ENCODE results near the gene PLEKHA1. TPM values are rescaled to one million over a fixed set of nuclear protein-coding genes. Genes with fewer than 3 reads are reported as not detected.

Gene PLEKHA1
- total and polyA plus RNA-seq, 2 of the 13 experiments (the other 11 are each of a cell fraction or from before 2014, with no cell fraction given) = 32.2 to 53.3 TPM

GRCh38 chr10:122422266-122422989 lies 47.9 kb downstream of the PLEKHA1 start:
- H3K79me2 ChIP-seq (ENCODE audit: insufficient read depth, low read length) = no peaks in the 10 kb centered on the region
- in situ Hi-C loops (cut with HindIII; ENCODE audit: extremely low pct_ligation_motif_present, low pct_unique_long_range_greater_than_20kb) = no loop called here
- peaks cover 15 to 66% of the 10 kb centered on the region in 2 experiments; a peak in 4 of 5 replicates for H3K36me3 ChIP-seq (replicated peaks in 1 of 2; ENCODE audit: control insufficient read depth in 1 of 2, insufficient read depth in 2 of 2, low read length in 2 of 2)
- intact Hi-C loops (cut with micrococcal nuclease; ENCODE audit: unreplicated experiment) = no loop called here
- H3K27me3 ChIP-seq (ENCODE audit: control insufficient read depth in 1 of 2, insufficient read depth in 2 of 2, low read length in 2 of 2) = no peaks in the 10 kb centered on the region
- FAIRE-seq (no peak), ATAC-seq (no peak), DNase-seq (ENCODE audit: low spot score) (no peak)
- H3K4me3 ChIP-seq (replicated peaks in 1 of 3; ENCODE audit: insufficient read depth in 1 of 3, low read depth in 2 of 3, low read length in 3 of 3) = no peak overlapping the region
- WGBS (ENCODE audit: low lambda C conversion rate) = 97% methylated on average over 5 of the region's 5 CpGs
- H3K9me3 ChIP-seq (ENCODE audit: low read length) = no peaks in the 10 kb centered on the region
- H2AFZ ChIP-seq (ENCODE audit: low read length) = no peak overlapping the region
- ChIA-PET CTCF (ENCODE audit: low intra/inter-chr PET ratio, low total read pairs) (no interaction called here), POLR2A (no interaction called here)
- no TSS peak for BruUV-seq (replicated peaks)
- no peak overlapping the region for H3K27ac ChIP-seq (ENCODE audit: extremely low read length, insufficient read depth, low read length)
- no peak overlapping the region for H3K4me2 ChIP-seq (ENCODE audit: low read depth, low read length)
- TF ChIP-seq SPEN (CRISPR knock-in tag; IDR thresholded peaks at IDR 0.05; ENCODE audit: low read depth) (no peak), CEBPB (IDR thresholded peaks at IDR 0.05; ENCODE audit: borderline replicate concordance, low read depth, low read length) (peak; percentile 31; the same call in 1 of the 2 replicates)
- no peaks in the 10 kb centered on the region for H3K4me1 ChIP-seq (ENCODE audit: insufficient read depth, low read length)
- H3K9ac ChIP-seq (ENCODE audit: insufficient read depth, low read depth, low read length) = no peak overlapping the region
- no peaks in the 10 kb centered on the region for H4K20me1 ChIP-seq (ENCODE audit: insufficient read depth, low read length)

GRCh38 chr10:122424059-122424458 lies 49.6 kb downstream of the PLEKHA1 start:
- H4K20me1 ChIP-seq (ENCODE audit: insufficient read depth, low read length) = no peaks in the 10 kb centered on the region
- peaks cover 15 to 58% of the 10 kb centered on the region in 2 experiments; a peak in 4 of 5 replicates for H3K36me3 ChIP-seq (replicated peaks in 1 of 2; ENCODE audit: control insufficient read depth in 1 of 2, insufficient read depth in 2 of 2, low read length in 2 of 2)
- no peak for DNase-seq (ENCODE audit: low spot score)
- TF ChIP-seq ZNF777 (CRISPR knock-in tag; IDR thresholded peaks at IDR 0.05) = no peak
- no peak for TF ChIP-seq SNAPC5 (CRISPR knock-in tag; IDR thresholded peaks at IDR 0.05; ENCODE audit: borderline replicate concordance)
- no peak for TF ChIP-seq AFF4 (CRISPR knock-in tag; IDR thresholded peaks at IDR 0.05)
- no peak for TF ChIP-seq SNAPC2 (CRISPR knock-in tag; IDR thresholded peaks at IDR 0.05)
- TF ChIP-seq FOXM1 (CRISPR knock-in tag; IDR thresholded peaks at IDR 0.05) = no peak
- no peak for TF ChIP-seq GATAD1 (CRISPR knock-in tag; IDR thresholded peaks at IDR 0.05)
- H3K4me1 ChIP-seq (ENCODE audit: insufficient read depth, low read length) = no peaks in the 10 kb centered on the region
- no peak for FAIRE-seq
- intact Hi-C loops (cut with micrococcal nuclease; ENCODE audit: unreplicated experiment) (no loop called here), in situ Hi-C loops (cut with HindIII; ENCODE audit: extremely low pct_ligation_motif_present, low pct_unique_long_range_greater_than_20kb) (no loop called here)
- ChIA-PET CTCF (ENCODE audit: low intra/inter-chr PET ratio, low total read pairs) (no interaction called here), POLR2A (no interaction called here)
- no peak overlapping the region for H3K4me2 ChIP-seq (ENCODE audit: low read depth, low read length)
- WGBS (ENCODE audit: low lambda C conversion rate) = 96% methylated on average over 2 of the region's 2 CpGs
- no peak overlapping the region for H3K4me3 ChIP-seq (replicated peaks in 1 of 3; ENCODE audit: insufficient read depth in 1 of 3, low read depth in 2 of 3, low read length in 3 of 3)
- H3K27me3 ChIP-seq (ENCODE audit: control insufficient read depth in 1 of 2, insufficient read depth in 2 of 2, low read length in 2 of 2) = no peaks in the 10 kb centered on the region
- H3K9ac ChIP-seq (ENCODE audit: insufficient read depth, low read depth, low read length) = no peak overlapping the region
- no peaks in the 10 kb centered on the region for H3K9me3 ChIP-seq (ENCODE audit: low read length)
- H3K27ac ChIP-seq (ENCODE audit: extremely low read length, insufficient read depth, low read length) = no peak overlapping the region
- BruUV-seq (replicated peaks) = no TSS peak
- H3K79me2 ChIP-seq (ENCODE audit: insufficient read depth, low read length) = no peaks in the 10 kb centered on the region
- H2AFZ ChIP-seq (ENCODE audit: low read length) = no peak overlapping the region
- no peak for ATAC-seq
